OCI-LY3 (cell line): ENCODE data around the gene CHI3L2.
A peak's percentile ranks its signal among the peaks of the same experiment; 100 is the strongest.

Experiments used
- H2AFZ ChIP-seq: fragments of 200-600, 300-600 bp; shearing (Covaris generic); 2 replicates; pipeline ENCODE4 v1.6.0; 2014; ENCODE audit warnings: antibody characterized with exemption, low read depth, low read length
- H3K27ac ChIP-seq: fragments of 200-600, 300-600 bp; sonication (generic); 2 replicates; pipeline ENCODE4 v1.5.1; 2014; ENCODE audit warnings: mild to moderate bottlenecking, low read length, moderate library complexity, mixed read lengths
- H3K27me3 ChIP-seq: fragments of 200-600, 300-600 bp; sonication (generic); 2 replicates; pipeline ENCODE4 v1.6.1; 2014; ENCODE audit warnings: low read depth, low read length, mixed read lengths
- H3K36me3 ChIP-seq: fragments of 200-600, 300-600 bp; sonication (generic); replicated peaks from 2 replicates; pipeline ENCODE3; 2014; ENCODE audit warnings: low read depth, low read length, mixed read lengths
- H3K4me1 ChIP-seq: fragments of 300-600, 200-600 bp; sonication (generic); 2 replicates; pipeline ENCODE4 v1.6.1; 2014; ENCODE audit warnings: low read length, mixed read lengths
- H3K4me2 ChIP-seq: fragments of 200-600, 300-600 bp; sonication (generic); 2 replicates; pipeline ENCODE4 v1.6.1; 2014; ENCODE audit warnings: low read length, mixed read lengths
- H3K4me3 ChIP-seq: fragments of 300-600, 200-600 bp; sonication (generic); 2 replicates; pipeline ENCODE4 v1.5.1; 2014; ENCODE audit warnings: antibody characterized with exemption, mild to moderate bottlenecking, low read length, moderate library complexity
- H3K79me2 ChIP-seq: fragments of 300-600, 200-600 bp; shearing (Covaris generic); 2 replicates; pipeline ENCODE4 v1.6.1; 2014; ENCODE audit warnings: mild to moderate bottlenecking, low read length, mixed read lengths
- H3K9ac ChIP-seq: fragments of 300-600, 200-600 bp; shearing (Covaris generic); 2 replicates; pipeline ENCODE4 v1.6.0; 2014; ENCODE audit warnings: mild to moderate bottlenecking, low read length, moderate library complexity
- H3K9me3 ChIP-seq: fragments of 200-600, 300-600 bp; shearing (Covaris generic); 2 replicates; pipeline ENCODE4 v1.6.1; 2014; ENCODE audit warnings: low read length, mixed read lengths; ENCODE audit not compliant: insufficient read depth
- H4K20me1 ChIP-seq: fragments of 200-600, 300-600 bp; sonication (generic); 2 replicates; pipeline ENCODE4 v1.6.1; 2016; ENCODE audit warnings: low read length, mixed read lengths; ENCODE audit not compliant: insufficient read depth
- CTCF ChIP-seq: fragments of 200-600, 300-600 bp; sonication (generic); IDR thresholded peaks from 2 replicates; pipeline ENCODE4 v1.5.1; 2014; ENCODE audit warnings: antibody characterized with exemption, low read length, low read depth
- EZH2phosphoT487 ChIP-seq: fragments of 200-600 bp; shearing (Covaris generic); IDR thresholded peaks from 2 replicates; pipeline ENCODE4 v1.6.1; 2018; ENCODE audit warnings: antibody characterized with exemption, mixed run types, low read depth

The CHI3L2 gene

GRCh38 chr1:111202707-111203623, 24.5 kb upstream of the CHI3L2 start:
- H3K4me1 ChIP-seq, result peaks cover 22% of the 10 kb centered on the region
- peak overlapping the region; percentile 92 for H3K4me3 ChIP-seq
- peak overlapping the region; percentile 99 for H3K4me2 ChIP-seq
- TF ChIP-seq EZH2phosphoT487 (no peak), CTCF (no peak)
- H3K79me2 ChIP-seq, result no peaks in the 10 kb centered on the region
- H3K9me3 ChIP-seq, result no peaks in the 10 kb centered on the region
- H3K9ac ChIP-seq, result peak overlapping the region; percentile 89
- H3K27ac ChIP-seq, result peak overlapping the region; percentile 16; the same call in 1 of the 2 replicates
- no peaks in the 10 kb centered on the region for H3K27me3 ChIP-seq
- H2AFZ ChIP-seq, result no peak overlapping the region
- no peaks in the 10 kb centered on the region for H3K36me3 ChIP-seq
- no peaks in the 10 kb centered on the region for H4K20me1 ChIP-seq

- peak overlapping the region; percentile 99 for H3K4me2 ChIP-seq
- H3K27me3 ChIP-seq, result no peaks in the 10 kb centered on the region
- H3K9me3 ChIP-seq, result no peaks in the 10 kb centered on the region
- H3K4me1 ChIP-seq, result peaks cover 22% of the 10 kb centered on the region
- no peaks in the 10 kb centered on the region for H3K79me2 ChIP-seq
- peak overlapping the region; percentile 89 for H3K9ac ChIP-seq
- H3K4me3 ChIP-seq, result peak overlapping the region; percentile 92
- H2AFZ ChIP-seq, result peak overlapping the region; percentile 58
- H3K36me3 ChIP-seq, result no peaks in the 10 kb centered on the region
- no peaks in the 10 kb centered on the region for H4K20me1 ChIP-seq
- peak overlapping the region; percentile 42; the same call in 1 of the 2 replicates for H3K27ac ChIP-seq
- no peak for TF ChIP-seq EZH2phosphoT487
- TF ChIP-seq CTCF, result no peak
Measured at GRCh38 chr1:111203681-111204200, 23.8 kb upstream of the CHI3L2 start.

- H4K20me1 ChIP-seq, result no peaks in the 10 kb centered on the region
- peak overlapping the region; percentile 92 for H3K4me3 ChIP-seq
- H3K27ac ChIP-seq, result peak overlapping the region; percentile 42; the same call in 1 of the 2 replicates
- H3K9ac ChIP-seq, result peak overlapping the region; percentile 89
- no peak for TF ChIP-seq EZH2phosphoT487
- TF ChIP-seq CTCF, result peak; percentile 15
- H3K36me3 ChIP-seq, result no peaks in the 10 kb centered on the region
- H3K79me2 ChIP-seq, result no peaks in the 10 kb centered on the region
- H3K27me3 ChIP-seq, result no peaks in the 10 kb centered on the region
- H2AFZ ChIP-seq, result peak overlapping the region; percentile 58
- no peaks in the 10 kb centered on the region for H3K9me3 ChIP-seq
- H3K4me2 ChIP-seq, result peak overlapping the region; percentile 99
- H3K4me1 ChIP-seq, result peaks cover 22% of the 10 kb centered on the region
Measured at GRCh38 chr1:111204201-111204982, 23.1 kb upstream of the CHI3L2 start.
